HL-60/S4 treated with phorbol 12-myristate 13-acetate at 8.2 ng/mL for 4 days and 3 days (cell line): ENCODE results near the gene LRP10.

Source experiments
- in situ Hi-C: fragments of 300-500 bp; cut with MboI; formaldehyde crosslinking; loops from 2 replicates; pipeline ENCODE4 v1.15.0; 2022; ENCODE audit warnings: low sequenced_read_pairs

LRP10 gene

GRCh38 chr14:22884738-22885523 is 13.4 kb downstream of the LRP10 start:
- in situ Hi-C loops, result no loop called here

- in situ Hi-C loops, result no loop called here
These were observed 14.4 kb downstream of the LRP10 start for GRCh38 chr14:22885975-22886374.

- in situ Hi-C loops, result no loop called here
These were observed 15.1 kb downstream of the LRP10 start for GRCh38 chr14:22886500-22887259.

- in situ Hi-C loops, result no loop called here
These were observed 15.9 kb downstream of the LRP10 start for GRCh38 chr14:22887260-22887989.

GRCh38 chr14:22887990-22888378 is 16.4 kb downstream of the LRP10 start:
- in situ Hi-C loops, result no loop called here

- in situ Hi-C loops, result no loop called here
These were observed 17.1 kb downstream of the LRP10 start for GRCh38 chr14:22888662-22889061.

GRCh38 chr14:22890416-22890815 is 18.9 kb downstream of the LRP10 start:
- in situ Hi-C loops, result no loop called here

GRCh38 chr14:22892488-22892887 is 20.9 kb downstream of the LRP10 start:
- in situ Hi-C loops, result no loop called here

- in situ Hi-C loops, result no loop called here
These were observed 22.2 kb downstream of the LRP10 start for GRCh38 chr14:22893706-22894105.

GRCh38 chr14:22895402-22895801 is 23.9 kb downstream of the LRP10 start:
- in situ Hi-C loops, result no loop called here

GRCh38 chr14:22896356-22896755 is 24.8 kb downstream of the LRP10 start:
- in situ Hi-C loops, result no loop called here

- in situ Hi-C loops, result no loop called here
These were observed 25.2 kb downstream of the LRP10 start for GRCh38 chr14:22896760-22897159.

- in situ Hi-C loops, result no loop called here
These were observed 25.8 kb downstream of the LRP10 start for GRCh38 chr14:22897357-22897756.

GRCh38 chr14:22898302-22899090 is 27.0 kb downstream of the LRP10 start:
- in situ Hi-C loops, result no loop called here

GRCh38 chr14:22900081-22900799 is 28.7 kb downstream of the LRP10 start:
- in situ Hi-C loops, result no loop called here

GRCh38 chr14:22901799-22902198 is 30.3 kb downstream of the LRP10 start:
- in situ Hi-C loops, result no loop called here

GRCh38 chr14:22903742-22904087 is 32.2 kb downstream of the LRP10 start:
- in situ Hi-C loops, result no loop called here

- in situ Hi-C loops, result no loop called here
These were observed 34.1 kb downstream of the LRP10 start for GRCh38 chr14:22905627-22906026.

- in situ Hi-C loops, result no loop called here
These were observed 34.5 kb downstream of the LRP10 start for GRCh38 chr14:22906073-22906472.

- in situ Hi-C loops, result no loop called here
These were observed 35.9 kb downstream of the LRP10 start for GRCh38 chr14:22907429-22907828.
